ENCODE data around the gene CERS6. TPM values are rescaled to one million over a fixed set of nuclear protein-coding genes. Genes with fewer than 3 reads are reported as not detected.

CERS6 gene
- polyA plus RNA-seq, 3 donors, result 7.6 to 17.7 (median 15.6) TPM

- no peak for DNase-seq
- Histone ChIP-seq H3K9me3 (replicated peaks in 1 of 2; ENCODE audit: control insufficient read depth in 1 of 2, insufficient read depth in 1 of 2, low read length in 2 of 2) (no peaks in the 10 kb centered on the region), H3K4me2 (replicated peaks; ENCODE audit: extremely low read depth, low read length, poor library complexity, severe bottlenecking) (no peak overlapping the region), H3K9ac (ENCODE audit: insufficient read depth, low read length, poor library complexity, severe bottlenecking) (no peak overlapping the region), H3K27me3 (ENCODE audit: control insufficient read depth in 2 of 2, insufficient read depth in 2 of 2, low read length in 2 of 2) (no peaks in the 10 kb centered on the region), H3K36me3 (replicated peaks in 1 of 2; ENCODE audit: control insufficient read depth in 1 of 2, insufficient read depth in 2 of 2, low read length in 2 of 2) (peaks cover 8 to 30% of the 10 kb centered on the region in 2 donors), H3K4me1 (ENCODE audit: control insufficient read depth in 1 of 2, insufficient read depth in 2 of 2, low read length in 2 of 2) (peaks cover 7 to 12% of the 10 kb centered on the region in 2 donors), H4K20me1 (ENCODE audit: insufficient read depth, low read length) (no peaks in the 10 kb centered on the region), H3K79me2 (ENCODE audit: insufficient read depth, low read length) (no peaks in the 10 kb centered on the region), H3K4me3 (replicated peaks in 1 of 3; ENCODE audit: low read depth in 2 of 3, low read length in 3 of 3) (no peak overlapping the region), H2AFZ (ENCODE audit: insufficient read depth, low read depth, low read length, poor library complexity, severe bottlenecking) (no peak overlapping the region), H3K27ac (ENCODE audit: low read depth in 1 of 2, low read length in 2 of 2) (no peak overlapping the region)
- Mint-ChIP-seq H3K27ac (peak overlapping the region in 1 of 7 donors; percentile 40), H3K27me3 (ENCODE audit: low read depth in 3 of 3) (peaks cover 0 to 1% (median 0%) of the 10 kb centered on the region in 3 donors), H3K36me3 (peaks cover 19 to 35% of the 10 kb centered on the region in 2 donors), H3K4me1 (peaks cover 12% of the 10 kb centered on the region), H3K9me3 (no peaks in the 10 kb centered on the region), H3K4me3 (no peak overlapping the region)
- intact Hi-C loops (cut with micrococcal nuclease), result no loop called here
- TF ChIP-seq CTCF (IDR thresholded peaks at IDR 0.05), result no peak
- 100% methylated on average over 1 of the region's 2 CpGs for WGBS (ENCODE audit: insufficient coverage)
These were observed 273.4 kb downstream of the CERS6 start for GRCh38 chr2:168729455-168729854.

GRCh38 chr2:168730344-168730743 lies 274.3 kb downstream of the CERS6 start:
- H3K36me3 ChIP-seq (replicated peaks in 1 of 2; ENCODE audit: control insufficient read depth in 1 of 2, insufficient read depth in 2 of 2, low read length in 2 of 2), result peaks cover 8 to 30% of the 10 kb centered on the region in 2 donors
- H2AFZ ChIP-seq (ENCODE audit: insufficient read depth, low read depth, low read length, poor library complexity, severe bottlenecking), result no peak overlapping the region
- Mint-ChIP-seq H3K4me1 (peaks cover 12% of the 10 kb centered on the region), H3K36me3 (peaks cover 17 to 33% of the 10 kb centered on the region in 2 donors), H3K27ac (peak overlapping the region in 2 of 7 donors; percentile 38 to 71), H3K9me3 (no peaks in the 10 kb centered on the region), H3K4me3 (no peak overlapping the region), H3K27me3 (ENCODE audit: low read depth in 3 of 3) (peaks cover 0 to 1% (median 0%) of the 10 kb centered on the region in 3 donors)
- no peak overlapping the region for H3K9ac ChIP-seq (ENCODE audit: insufficient read depth, low read length, poor library complexity, severe bottlenecking)
- no peaks in the 10 kb centered on the region for H3K27me3 ChIP-seq (ENCODE audit: control insufficient read depth in 2 of 2, insufficient read depth in 2 of 2, low read length in 2 of 2)
- intact Hi-C loops (cut with micrococcal nuclease), result no loop called here
- no peaks in the 10 kb centered on the region for H4K20me1 ChIP-seq (ENCODE audit: insufficient read depth, low read length)
- H3K27ac ChIP-seq (ENCODE audit: low read depth in 1 of 2, low read length in 2 of 2), result no peak overlapping the region
- H3K9me3 ChIP-seq (replicated peaks in 1 of 2; ENCODE audit: control insufficient read depth in 1 of 2, insufficient read depth in 1 of 2, low read length in 2 of 2), result no peaks in the 10 kb centered on the region
- H3K4me3 ChIP-seq (replicated peaks in 1 of 3; ENCODE audit: low read depth in 2 of 3, low read length in 3 of 3), result no peak overlapping the region
- no peak for TF ChIP-seq CTCF (IDR thresholded peaks at IDR 0.05)
- DNase-seq, result peak in 1 of 3 donors; percentile 11
- H3K4me1 ChIP-seq (ENCODE audit: control insufficient read depth in 1 of 2, insufficient read depth in 2 of 2, low read length in 2 of 2), result peaks cover 7 to 12% of the 10 kb centered on the region in 2 donors
- no peaks in the 10 kb centered on the region for H3K79me2 ChIP-seq (ENCODE audit: insufficient read depth, low read length)
- no peak overlapping the region for H3K4me2 ChIP-seq (replicated peaks; ENCODE audit: extremely low read depth, low read length, poor library complexity, severe bottlenecking)
- 85% methylated on average over 3 of the region's 4 CpGs for WGBS (ENCODE audit: insufficient coverage)
